ENCODE measurements around the gene MRC2.

DNA sequence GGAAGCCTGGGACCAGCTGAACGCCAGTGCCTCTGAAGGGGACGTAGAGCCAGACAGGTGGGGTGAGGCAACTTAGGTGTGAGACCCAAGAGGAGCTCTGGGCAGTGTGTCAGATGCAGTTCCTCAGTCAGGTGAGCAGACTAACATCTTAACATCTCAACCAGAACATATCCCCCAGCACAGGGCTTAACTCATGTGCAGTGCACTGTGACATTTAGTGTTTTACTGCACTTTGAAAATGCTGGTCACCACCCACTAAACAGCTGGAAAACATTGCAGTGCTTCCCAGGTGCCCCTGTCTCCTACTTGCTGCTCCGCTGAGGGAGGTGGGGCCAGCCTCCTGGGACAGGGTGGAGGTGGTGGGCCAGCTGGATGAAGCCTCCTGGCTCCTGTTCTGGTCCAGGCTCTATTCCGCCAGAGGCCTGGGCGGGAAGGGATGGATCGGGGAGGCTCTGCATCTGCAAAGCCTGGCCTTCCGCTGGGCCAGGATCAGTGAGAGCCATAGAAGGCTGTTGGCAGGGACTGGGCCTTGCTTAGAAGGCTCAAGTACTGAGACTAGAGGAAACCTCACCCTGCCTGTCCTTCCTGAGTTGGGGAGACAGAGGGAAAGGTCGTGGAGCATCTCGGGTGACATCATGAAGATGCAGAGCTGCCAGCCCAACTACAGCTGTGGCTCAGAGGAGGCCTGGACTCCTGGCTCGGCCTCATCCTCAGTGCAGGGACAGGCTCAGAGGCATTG lies 7.9 kb upstream of the MRC2 start:
- TF ChIP-seq, protein P1, sequence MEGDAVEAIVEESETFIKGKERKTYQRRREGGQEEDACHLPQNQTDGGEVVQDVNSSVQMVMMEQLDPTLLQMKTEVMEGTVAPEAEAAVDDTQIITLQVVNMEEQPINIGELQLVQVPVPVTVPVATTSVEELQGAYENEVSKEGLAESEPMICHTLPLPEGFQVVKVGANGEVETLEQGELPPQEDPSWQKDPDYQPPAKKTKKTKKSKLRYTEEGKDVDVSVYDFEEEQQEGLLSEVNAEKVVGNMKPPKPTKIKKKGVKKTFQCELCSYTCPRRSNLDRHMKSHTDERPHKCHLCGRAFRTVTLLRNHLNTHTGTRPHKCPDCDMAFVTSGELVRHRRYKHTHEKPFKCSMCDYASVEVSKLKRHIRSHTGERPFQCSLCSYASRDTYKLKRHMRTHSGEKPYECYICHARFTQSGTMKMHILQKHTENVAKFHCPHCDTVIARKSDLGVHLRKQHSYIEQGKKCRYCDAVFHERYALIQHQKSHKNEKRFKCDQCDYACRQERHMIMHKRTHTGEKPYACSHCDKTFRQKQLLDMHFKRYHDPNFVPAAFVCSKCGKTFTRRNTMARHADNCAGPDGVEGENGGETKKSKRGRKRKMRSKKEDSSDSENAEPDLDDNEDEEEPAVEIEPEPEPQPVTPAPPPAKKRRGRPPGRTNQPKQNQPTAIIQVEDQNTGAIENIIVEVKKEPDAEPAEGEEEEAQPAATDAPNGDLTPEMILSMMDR (IDR thresholded peaks at IDR 0.05): no peak
- no peak for TF ChIP-seq EP300 (IDR thresholded peaks at IDR 0.05)
